Measurements from ENCODE around the gene VWF. TPM values are rescaled to one million over a fixed set of nuclear protein-coding genes. Genes with fewer than 3 reads are reported as not detected.

VWF gene
- total RNA-seq, 1 experiment from 2014 or later = 0.41 TPM

DNA sequence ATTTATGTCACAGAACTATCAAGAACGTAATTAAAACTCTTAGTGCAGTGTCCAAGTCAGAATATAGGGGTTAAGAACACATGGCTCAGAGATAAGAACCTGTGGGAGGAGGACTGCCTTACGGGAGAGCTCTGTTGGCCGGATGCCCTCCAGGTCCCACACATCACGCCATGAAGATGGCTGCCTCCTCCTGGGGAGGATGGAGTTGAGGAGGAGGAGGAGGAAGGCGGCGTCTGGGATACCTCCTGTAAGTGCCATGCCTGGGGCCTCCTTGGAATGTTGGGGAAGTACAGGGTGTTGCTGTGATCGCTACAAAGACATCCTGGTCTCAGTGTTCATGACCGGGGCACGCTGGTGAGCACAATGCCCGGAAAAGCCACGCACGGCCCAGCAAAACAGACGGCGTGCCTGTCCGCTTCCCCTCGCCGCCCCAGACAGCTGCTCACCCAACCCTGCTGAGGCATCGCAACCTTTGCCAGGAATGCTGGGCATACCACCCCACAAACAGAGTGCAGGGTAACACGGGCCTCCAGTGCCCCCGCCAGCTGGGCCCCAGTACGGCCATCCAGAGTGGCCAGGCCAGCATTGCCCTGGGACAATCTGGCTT lies 47.0 kb upstream of the VWF start:
- TF ChIP-seq, protein P1, sequence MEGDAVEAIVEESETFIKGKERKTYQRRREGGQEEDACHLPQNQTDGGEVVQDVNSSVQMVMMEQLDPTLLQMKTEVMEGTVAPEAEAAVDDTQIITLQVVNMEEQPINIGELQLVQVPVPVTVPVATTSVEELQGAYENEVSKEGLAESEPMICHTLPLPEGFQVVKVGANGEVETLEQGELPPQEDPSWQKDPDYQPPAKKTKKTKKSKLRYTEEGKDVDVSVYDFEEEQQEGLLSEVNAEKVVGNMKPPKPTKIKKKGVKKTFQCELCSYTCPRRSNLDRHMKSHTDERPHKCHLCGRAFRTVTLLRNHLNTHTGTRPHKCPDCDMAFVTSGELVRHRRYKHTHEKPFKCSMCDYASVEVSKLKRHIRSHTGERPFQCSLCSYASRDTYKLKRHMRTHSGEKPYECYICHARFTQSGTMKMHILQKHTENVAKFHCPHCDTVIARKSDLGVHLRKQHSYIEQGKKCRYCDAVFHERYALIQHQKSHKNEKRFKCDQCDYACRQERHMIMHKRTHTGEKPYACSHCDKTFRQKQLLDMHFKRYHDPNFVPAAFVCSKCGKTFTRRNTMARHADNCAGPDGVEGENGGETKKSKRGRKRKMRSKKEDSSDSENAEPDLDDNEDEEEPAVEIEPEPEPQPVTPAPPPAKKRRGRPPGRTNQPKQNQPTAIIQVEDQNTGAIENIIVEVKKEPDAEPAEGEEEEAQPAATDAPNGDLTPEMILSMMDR (IDR thresholded peaks at IDR 0.05; ENCODE audit: insufficient read depth in 1 of 2, low read depth in 1 of 2, low read length in 1 of 2, severe bottlenecking in 1 of 2, unreplicated experiment in 1 of 2) = no peak
- Mint-ChIP-seq H3K27ac (ENCODE audit: unreplicated experiment) (no peak overlapping the region), H3K27me3 (ENCODE audit: insufficient read depth, unreplicated experiment) (no peaks in the 10 kb centered on the region), H3K9me3 (ENCODE audit: unreplicated experiment) (no peaks in the 10 kb centered on the region), H3K4me1 (ENCODE audit: low read depth, unreplicated experiment) (peaks cover 10% of the 10 kb centered on the region), H3K36me3 (ENCODE audit: insufficient read depth, unreplicated experiment) (no peaks in the 10 kb centered on the region), H3K4me3 (ENCODE audit: unreplicated experiment) (no peak overlapping the region)
- BruUV-seq (replicated peaks) = no TSS peak
- Histone ChIP-seq H3K36me3 (ENCODE audit: control insufficient read depth, insufficient read depth, low read length) (no peaks in the 10 kb centered on the region), H3K4me1 (peaks cover 16% of the 10 kb centered on the region), H3K27me3 (replicated peaks; ENCODE audit: control insufficient read depth, insufficient read depth, low read length) (no peaks in the 10 kb centered on the region), H3K9me3 (no peaks in the 10 kb centered on the region), H3K4me3 (ENCODE audit: low read depth, low read length) (no peak overlapping the region)
- POLR2A ChIA-PET = no interaction called here
- no peak for DNase-seq
- intact Hi-C loops (cut with micrococcal nuclease; ENCODE audit: unreplicated experiment) = no loop called here
- CTCF ChIA-PET = no interaction called here

DNA sequence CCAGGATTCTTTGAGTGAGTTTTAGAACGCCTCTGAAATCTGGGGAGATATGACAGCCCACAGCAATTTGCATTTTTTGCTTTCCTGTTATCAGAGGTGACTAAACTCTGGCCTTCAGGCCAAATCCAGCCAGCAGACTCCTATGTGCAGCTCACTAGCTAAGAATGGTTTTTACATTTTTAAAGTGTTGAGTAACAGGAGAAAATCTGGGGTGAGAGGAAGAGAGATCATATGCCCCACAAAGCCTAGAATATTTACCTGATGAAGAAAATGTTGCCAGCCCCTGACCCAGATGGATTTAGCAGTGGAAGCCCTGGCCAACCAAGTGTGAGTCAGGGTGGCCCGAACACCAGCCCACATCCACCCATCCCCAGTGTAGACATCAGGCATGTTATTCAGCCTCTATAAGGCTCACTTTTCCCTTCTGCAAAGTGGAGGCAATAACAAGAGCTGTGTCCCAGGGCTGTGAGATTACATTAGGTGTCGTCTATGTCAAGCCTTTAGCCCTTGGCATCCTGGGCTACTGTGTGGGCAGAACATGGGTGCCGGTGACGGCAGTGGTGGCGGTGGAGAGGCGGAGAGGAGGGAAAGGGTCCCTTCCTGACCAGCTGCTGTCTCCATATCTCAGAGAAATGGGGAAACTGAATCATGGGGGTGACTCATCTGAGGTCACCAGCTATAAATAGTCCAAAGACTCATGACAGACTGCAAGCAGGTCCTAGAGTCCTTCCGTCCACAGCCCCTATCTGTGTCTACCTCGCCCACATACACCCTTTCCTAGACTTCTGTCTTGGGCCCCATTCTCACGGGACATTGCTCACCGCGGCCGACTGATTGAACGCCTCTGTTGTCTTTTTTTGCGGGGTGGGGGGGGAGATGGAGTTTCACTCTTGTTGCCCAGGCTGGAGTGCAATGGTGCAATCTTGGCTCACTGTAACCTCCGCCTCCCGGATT lies 43.1 kb upstream of the VWF start:
- no TSS peak for BruUV-seq (replicated peaks)
- intact Hi-C loops (cut with micrococcal nuclease; ENCODE audit: unreplicated experiment) = no loop called here
- H3K36me3 Mint-ChIP-seq (ENCODE audit: insufficient read depth, unreplicated experiment) = no peaks in the 10 kb centered on the region
- H3K4me3 Mint-ChIP-seq (ENCODE audit: unreplicated experiment) = no peak overlapping the region
- H3K4me1 Mint-ChIP-seq (ENCODE audit: low read depth, unreplicated experiment) = peaks cover 10% of the 10 kb centered on the region
- Histone ChIP-seq H3K36me3 (ENCODE audit: control insufficient read depth, insufficient read depth, low read length) (no peaks in the 10 kb centered on the region), H3K9me3 (no peaks in the 10 kb centered on the region), H3K4me3 (ENCODE audit: low read depth, low read length) (no peak overlapping the region), H3K4me1 (peaks cover 16% of the 10 kb centered on the region), H3K27me3 (replicated peaks; ENCODE audit: control insufficient read depth, insufficient read depth, low read length) (no peaks in the 10 kb centered on the region)
- DNase-seq = no peak
- no peaks in the 10 kb centered on the region for H3K27me3 Mint-ChIP-seq (ENCODE audit: insufficient read depth, unreplicated experiment)
- H3K27ac Mint-ChIP-seq (ENCODE audit: unreplicated experiment) = peak overlapping the region; percentile 17
- no peaks in the 10 kb centered on the region for H3K9me3 Mint-ChIP-seq (ENCODE audit: unreplicated experiment)
- TF ChIP-seq, protein P1 (IDR thresholded peaks at IDR 0.05; ENCODE audit: insufficient read depth in 1 of 2, low read depth in 1 of 2, low read length in 1 of 2, severe bottlenecking in 1 of 2, unreplicated experiment in 1 of 2) = no peak
- CTCF ChIA-PET = interaction anchor here (0.9 to 1.1 kb wide), 3 partner anchors 28 to 114 kb away, joined by 3 to 4 read pairs (median 3); no protein-coding TSS in a partner anchor
- POLR2A ChIA-PET = no interaction called here

DNA sequence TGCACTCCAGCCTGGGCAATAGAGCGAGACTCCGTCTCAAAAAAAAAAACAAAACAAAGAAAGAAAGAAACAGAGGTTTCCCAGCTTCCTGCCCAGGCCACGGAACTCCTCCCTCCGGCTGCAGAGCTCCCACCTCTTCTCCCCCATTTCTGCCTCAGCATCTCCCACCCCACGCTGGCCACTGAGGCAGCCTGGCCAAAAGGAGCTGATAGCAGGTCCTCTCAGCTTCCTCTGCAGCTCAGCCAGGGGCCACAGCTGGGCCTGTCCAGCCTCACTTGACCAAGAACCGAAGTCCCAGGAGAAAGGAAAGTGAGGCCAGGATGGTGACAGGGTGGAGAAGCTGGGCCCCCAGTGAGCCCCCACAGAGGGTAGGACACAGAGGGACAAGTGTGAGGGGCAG lies 42.3 kb upstream of the VWF start:
- Histone ChIP-seq H3K4me1 (peaks cover 16% of the 10 kb centered on the region), H3K27me3 (replicated peaks; ENCODE audit: control insufficient read depth, insufficient read depth, low read length) (no peaks in the 10 kb centered on the region), H3K4me3 (ENCODE audit: low read depth, low read length) (no peak overlapping the region), H3K36me3 (ENCODE audit: control insufficient read depth, insufficient read depth, low read length) (no peaks in the 10 kb centered on the region), H3K9me3 (no peaks in the 10 kb centered on the region)
- DNase-seq = no peak
- peaks cover 10% of the 10 kb centered on the region for H3K4me1 Mint-ChIP-seq (ENCODE audit: low read depth, unreplicated experiment)
- peak overlapping the region; percentile 17 for H3K27ac Mint-ChIP-seq (ENCODE audit: unreplicated experiment)
- intact Hi-C loops (cut with micrococcal nuclease; ENCODE audit: unreplicated experiment) = no loop called here
- H3K36me3 Mint-ChIP-seq (ENCODE audit: insufficient read depth, unreplicated experiment) = no peaks in the 10 kb centered on the region
- TF ChIP-seq, protein P1 (IDR thresholded peaks at IDR 0.05; ENCODE audit: insufficient read depth in 1 of 2, low read depth in 1 of 2, low read length in 1 of 2, severe bottlenecking in 1 of 2, unreplicated experiment in 1 of 2) = no peak
- no peaks in the 10 kb centered on the region for H3K27me3 Mint-ChIP-seq (ENCODE audit: insufficient read depth, unreplicated experiment)
- CTCF ChIA-PET = no interaction called here
- H3K9me3 Mint-ChIP-seq (ENCODE audit: unreplicated experiment) = no peaks in the 10 kb centered on the region
- POLR2A ChIA-PET = no interaction called here
- BruUV-seq (replicated peaks) = no TSS peak
- H3K4me3 Mint-ChIP-seq (ENCODE audit: unreplicated experiment) = no peak overlapping the region

Data from Caco-2 (cell line).